HL-60 (cell line): ENCODE measurements around the gene GRID2.

Experiments
- DNase-seq, 2 experiments: peaks; one replicate each; pipeline ENCODE4 v3.0.0-alpha.2; 2010 to 2020; ENCODE audit warnings: low read depth in 1 of 2, low spot score in 1 of 2
- H3K27ac ChIP-seq: fragments of 250-450 bp; sonication (Bioruptor Pico); replicated peaks from 2 replicates; pipeline ENCODE4 v1.5.1; 2020; ENCODE audit warnings: mild to moderate bottlenecking, moderate library complexity
- H3K27me3 ChIP-seq: fragments of 250-450 bp; sonication (Bioruptor Pico); 2 replicates; pipeline ENCODE4 v1.5.1; 2021; ENCODE audit warnings: mild to moderate bottlenecking, moderate library complexity; ENCODE audit not compliant: insufficient read depth, poor library complexity, severe bottlenecking
- H3K4me3 ChIP-seq: replicated peaks from 2 replicates; pipeline ENCODE4 v1.5.1; 2011; ENCODE audit warnings: mild to moderate bottlenecking, control low read depth, low read length; ENCODE audit not compliant: insufficient read depth
- CTCF ChIP-seq: IDR thresholded peaks from one replicate; pipeline ENCODE4 v1.5.1; 2011; ENCODE audit warnings: low read length, control low read depth, inconsistent platforms; ENCODE audit not compliant: insufficient read depth
- GABPA ChIP-seq: IDR thresholded peaks from 2 replicates; pipeline ENCODE4 v1.6.1; 2012; ENCODE audit warnings: low read depth
- POLR2AphosphoS5 ChIP-seq: IDR thresholded peaks from 2 replicates; pipeline ENCODE4 v1.6.1; 2012; ENCODE audit warnings: low read depth
- SPI1 ChIP-seq: IDR thresholded peaks from 2 replicates; pipeline ENCODE4 v1.6.1; 2012; ENCODE audit warnings: low read depth, mild to moderate bottlenecking, borderline replicate concordance
- TF ChIP-seq, protein P1 (sequence below): IDR thresholded peaks from 2 replicates; pipeline ENCODE4 v1.6.1; 2012; ENCODE audit warnings: low read depth; ENCODE audit not compliant: insufficient replicate concordance

GRID2 gene

GRCh38 chr4:92255920-92256244, 47.9 kb upstream of the GRID2 start:
- Histone ChIP-seq H3K4me3 (no peak overlapping the region), H3K27me3 (no peaks in the 10 kb centered on the region), H3K27ac (no peak overlapping the region)
- DNase-seq: no peak
- TF ChIP-seq CTCF: no peak
- no peak for TF ChIP-seq GABPA
- TF ChIP-seq SPI1: no peak
- TF ChIP-seq POLR2AphosphoS5: no peak
- TF ChIP-seq, protein P1, sequence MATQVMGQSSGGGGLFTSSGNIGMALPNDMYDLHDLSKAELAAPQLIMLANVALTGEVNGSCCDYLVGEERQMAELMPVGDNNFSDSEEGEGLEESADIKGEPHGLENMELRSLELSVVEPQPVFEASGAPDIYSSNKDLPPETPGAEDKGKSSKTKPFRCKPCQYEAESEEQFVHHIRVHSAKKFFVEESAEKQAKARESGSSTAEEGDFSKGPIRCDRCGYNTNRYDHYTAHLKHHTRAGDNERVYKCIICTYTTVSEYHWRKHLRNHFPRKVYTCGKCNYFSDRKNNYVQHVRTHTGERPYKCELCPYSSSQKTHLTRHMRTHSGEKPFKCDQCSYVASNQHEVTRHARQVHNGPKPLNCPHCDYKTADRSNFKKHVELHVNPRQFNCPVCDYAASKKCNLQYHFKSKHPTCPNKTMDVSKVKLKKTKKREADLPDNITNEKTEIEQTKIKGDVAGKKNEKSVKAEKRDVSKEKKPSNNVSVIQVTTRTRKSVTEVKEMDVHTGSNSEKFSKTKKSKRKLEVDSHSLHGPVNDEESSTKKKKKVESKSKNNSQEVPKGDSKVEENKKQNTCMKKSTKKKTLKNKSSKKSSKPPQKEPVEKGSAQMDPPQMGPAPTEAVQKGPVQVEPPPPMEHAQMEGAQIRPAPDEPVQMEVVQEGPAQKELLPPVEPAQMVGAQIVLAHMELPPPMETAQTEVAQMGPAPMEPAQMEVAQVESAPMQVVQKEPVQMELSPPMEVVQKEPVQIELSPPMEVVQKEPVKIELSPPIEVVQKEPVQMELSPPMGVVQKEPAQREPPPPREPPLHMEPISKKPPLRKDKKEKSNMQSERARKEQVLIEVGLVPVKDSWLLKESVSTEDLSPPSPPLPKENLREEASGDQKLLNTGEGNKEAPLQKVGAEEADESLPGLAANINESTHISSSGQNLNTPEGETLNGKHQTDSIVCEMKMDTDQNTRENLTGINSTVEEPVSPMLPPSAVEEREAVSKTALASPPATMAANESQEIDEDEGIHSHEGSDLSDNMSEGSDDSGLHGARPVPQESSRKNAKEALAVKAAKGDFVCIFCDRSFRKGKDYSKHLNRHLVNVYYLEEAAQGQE: no peak

DNA sequence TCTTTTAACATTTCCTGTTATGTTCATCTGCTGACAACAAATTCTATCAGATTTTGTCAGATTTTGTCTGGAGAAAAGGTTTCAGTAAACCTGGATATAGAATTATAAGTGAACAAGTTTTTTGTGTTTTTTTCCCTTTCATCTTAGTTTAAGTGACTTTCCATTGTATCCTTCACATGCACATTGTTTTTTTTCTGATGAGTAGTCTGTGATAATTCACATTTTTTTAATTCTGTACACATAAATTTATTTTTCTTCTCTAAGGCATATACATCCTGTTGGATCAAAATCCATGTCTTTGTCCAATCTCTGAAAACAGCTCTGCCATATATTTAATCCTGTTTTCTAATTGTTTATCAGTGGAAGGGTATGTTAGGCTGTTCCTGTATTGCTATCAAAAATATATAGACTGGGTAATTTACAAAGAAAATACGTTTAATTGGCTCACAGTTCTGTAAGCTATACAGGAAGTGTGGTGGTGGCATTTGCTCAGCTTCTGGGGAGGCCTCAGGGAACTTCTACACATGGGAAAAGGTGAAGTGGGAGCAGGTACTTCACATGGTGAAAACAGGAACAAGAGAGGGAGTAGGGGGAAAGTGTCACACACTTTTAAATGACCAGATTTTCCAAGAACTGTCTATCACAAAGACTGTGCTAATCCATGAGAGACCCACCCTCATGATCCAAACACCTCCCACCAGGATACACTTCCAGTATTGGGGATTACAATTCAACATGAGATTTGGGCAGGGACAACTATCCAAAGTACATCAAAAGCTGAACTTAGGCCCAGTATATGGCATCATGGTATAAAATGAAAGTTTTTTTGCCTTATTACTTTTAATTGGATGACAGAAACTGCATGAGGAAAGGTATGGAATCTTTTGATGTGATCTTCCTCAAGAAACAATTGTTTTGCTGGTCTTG, 45.6 kb upstream of the GRID2 start:
- TF ChIP-seq GABPA (no peak), POLR2AphosphoS5 (no peak), CTCF (no peak), SPI1 (no peak)
- TF ChIP-seq, protein P1: no peak
- Histone ChIP-seq H3K27me3 (no peaks in the 10 kb centered on the region), H3K27ac (no peak overlapping the region), H3K4me3 (no peak overlapping the region)
- no peak for DNase-seq

DNA sequence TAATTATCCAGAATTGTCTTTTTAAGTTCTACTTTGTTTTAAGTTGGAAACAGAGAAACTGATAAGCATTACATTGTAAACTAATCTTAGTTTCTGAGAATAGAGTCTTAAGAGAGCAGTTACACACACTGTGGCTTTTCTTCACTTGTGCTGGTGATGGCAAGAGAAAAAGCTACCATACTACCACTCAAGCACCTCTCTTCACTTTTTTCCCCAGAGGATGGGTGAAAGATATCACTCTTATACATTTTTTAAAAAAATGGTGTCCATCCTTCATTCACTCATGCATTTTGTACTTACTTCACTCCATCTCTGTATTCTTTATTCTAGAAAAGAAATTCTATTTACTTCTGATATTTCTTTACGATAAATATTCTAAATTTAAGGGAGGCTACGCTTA, 42.5 kb upstream of the GRID2 start:
- TF ChIP-seq, protein P1: no peak
- TF ChIP-seq POLR2AphosphoS5 (no peak), CTCF (no peak), SPI1 (no peak), GABPA (no peak)
- no peak overlapping the region for H3K27ac ChIP-seq
- no peak for DNase-seq

More for the DNA sequence above, 42.5 kb upstream of the GRID2 start:
- Histone ChIP-seq H3K27me3 (no peaks in the 10 kb centered on the region), H3K4me3 (no peak overlapping the region)
